Measurements from ENCODE around the gene PRX.

DNA sequence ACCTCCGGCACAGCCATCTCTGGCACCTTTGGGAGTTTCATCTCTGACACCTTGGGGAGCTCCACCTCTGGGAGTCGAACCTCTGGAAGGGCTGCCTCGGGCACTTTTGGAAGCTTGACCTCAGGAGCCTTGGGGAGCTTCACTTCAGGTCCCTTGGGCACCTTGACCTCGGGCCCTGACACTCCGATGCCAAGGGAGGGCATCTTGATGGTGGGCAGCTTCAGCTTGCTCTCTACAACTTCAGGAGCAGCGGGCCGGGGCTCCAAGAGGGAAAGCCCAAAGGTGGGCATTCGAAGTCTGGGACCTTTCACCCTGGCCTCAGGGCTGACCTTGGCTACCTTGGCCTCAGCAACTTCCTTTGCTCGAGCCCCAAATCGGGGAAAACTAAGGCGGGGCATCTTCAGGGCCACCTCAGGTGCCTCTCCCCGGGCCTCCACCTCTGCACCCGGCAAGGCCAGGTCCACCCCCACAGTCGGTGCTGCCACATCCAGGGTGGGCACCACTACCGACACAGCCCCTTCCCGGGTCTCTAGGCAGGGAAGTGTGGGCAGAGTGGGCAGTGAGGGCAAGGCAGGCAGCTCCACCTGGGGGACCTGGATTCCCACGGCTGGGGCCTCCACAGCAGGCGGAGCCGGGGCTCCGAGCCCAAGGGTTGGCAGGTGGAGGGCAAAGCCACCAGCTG lies 16.2 kb downstream of the PRX start:
- TF ChIP-seq, protein P1, sequence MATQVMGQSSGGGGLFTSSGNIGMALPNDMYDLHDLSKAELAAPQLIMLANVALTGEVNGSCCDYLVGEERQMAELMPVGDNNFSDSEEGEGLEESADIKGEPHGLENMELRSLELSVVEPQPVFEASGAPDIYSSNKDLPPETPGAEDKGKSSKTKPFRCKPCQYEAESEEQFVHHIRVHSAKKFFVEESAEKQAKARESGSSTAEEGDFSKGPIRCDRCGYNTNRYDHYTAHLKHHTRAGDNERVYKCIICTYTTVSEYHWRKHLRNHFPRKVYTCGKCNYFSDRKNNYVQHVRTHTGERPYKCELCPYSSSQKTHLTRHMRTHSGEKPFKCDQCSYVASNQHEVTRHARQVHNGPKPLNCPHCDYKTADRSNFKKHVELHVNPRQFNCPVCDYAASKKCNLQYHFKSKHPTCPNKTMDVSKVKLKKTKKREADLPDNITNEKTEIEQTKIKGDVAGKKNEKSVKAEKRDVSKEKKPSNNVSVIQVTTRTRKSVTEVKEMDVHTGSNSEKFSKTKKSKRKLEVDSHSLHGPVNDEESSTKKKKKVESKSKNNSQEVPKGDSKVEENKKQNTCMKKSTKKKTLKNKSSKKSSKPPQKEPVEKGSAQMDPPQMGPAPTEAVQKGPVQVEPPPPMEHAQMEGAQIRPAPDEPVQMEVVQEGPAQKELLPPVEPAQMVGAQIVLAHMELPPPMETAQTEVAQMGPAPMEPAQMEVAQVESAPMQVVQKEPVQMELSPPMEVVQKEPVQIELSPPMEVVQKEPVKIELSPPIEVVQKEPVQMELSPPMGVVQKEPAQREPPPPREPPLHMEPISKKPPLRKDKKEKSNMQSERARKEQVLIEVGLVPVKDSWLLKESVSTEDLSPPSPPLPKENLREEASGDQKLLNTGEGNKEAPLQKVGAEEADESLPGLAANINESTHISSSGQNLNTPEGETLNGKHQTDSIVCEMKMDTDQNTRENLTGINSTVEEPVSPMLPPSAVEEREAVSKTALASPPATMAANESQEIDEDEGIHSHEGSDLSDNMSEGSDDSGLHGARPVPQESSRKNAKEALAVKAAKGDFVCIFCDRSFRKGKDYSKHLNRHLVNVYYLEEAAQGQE (IDR thresholded peaks at IDR 0.05; ENCODE audit: borderline replicate concordance), result no peak
- TF ChIP-seq, protein P2, sequence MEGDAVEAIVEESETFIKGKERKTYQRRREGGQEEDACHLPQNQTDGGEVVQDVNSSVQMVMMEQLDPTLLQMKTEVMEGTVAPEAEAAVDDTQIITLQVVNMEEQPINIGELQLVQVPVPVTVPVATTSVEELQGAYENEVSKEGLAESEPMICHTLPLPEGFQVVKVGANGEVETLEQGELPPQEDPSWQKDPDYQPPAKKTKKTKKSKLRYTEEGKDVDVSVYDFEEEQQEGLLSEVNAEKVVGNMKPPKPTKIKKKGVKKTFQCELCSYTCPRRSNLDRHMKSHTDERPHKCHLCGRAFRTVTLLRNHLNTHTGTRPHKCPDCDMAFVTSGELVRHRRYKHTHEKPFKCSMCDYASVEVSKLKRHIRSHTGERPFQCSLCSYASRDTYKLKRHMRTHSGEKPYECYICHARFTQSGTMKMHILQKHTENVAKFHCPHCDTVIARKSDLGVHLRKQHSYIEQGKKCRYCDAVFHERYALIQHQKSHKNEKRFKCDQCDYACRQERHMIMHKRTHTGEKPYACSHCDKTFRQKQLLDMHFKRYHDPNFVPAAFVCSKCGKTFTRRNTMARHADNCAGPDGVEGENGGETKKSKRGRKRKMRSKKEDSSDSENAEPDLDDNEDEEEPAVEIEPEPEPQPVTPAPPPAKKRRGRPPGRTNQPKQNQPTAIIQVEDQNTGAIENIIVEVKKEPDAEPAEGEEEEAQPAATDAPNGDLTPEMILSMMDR (IDR thresholded peaks at IDR 0.05; ENCODE audit: poor library complexity, severe bottlenecking), result no peak
- TF ChIP-seq RAD21 (conservative IDR thresholded peaks at IDR 0.05) (no peak), EZH2 (IDR thresholded peaks at IDR 0.05; ENCODE audit: borderline replicate concordance, insufficient read depth, low read length, poor library complexity, severe bottlenecking) (no peak), POLR2AphosphoS5 (IDR thresholded peaks at IDR 0.05) (no peak), SMC3 (conservative IDR thresholded peaks at IDR 0.05; ENCODE audit: poor library complexity) (no peak), MXI1 (conservative IDR thresholded peaks at IDR 0.05; ENCODE audit: poor library complexity, severe bottlenecking) (no peak)

Data from neural cell (in vitro differentiated cells).